Lung (tissue), 12 donors: ENCODE measurements around the gene CFAP221. TPM values are rescaled to one million over a fixed set of nuclear protein-coding genes. Genes with fewer than 3 reads are reported as not detected.

ENCODE experiments used
- ATAC-seq: fragments of 200-7000 bp; cut with Tn5 transposase; one replicate; pipeline ENCODE4 v1.9.1; 2020; ENCODE audit warnings: moderate number of reproducible peaks; ENCODE audit not compliant: insufficient read depth, low FRiP score
- DNase-seq, 3 donors: peaks; one replicate each; pipeline ENCODE4 v3.0.0-alpha.2; 2013 to 2017
- H3K27ac ChIP-seq, 2 donors: one replicate each; pipeline ENCODE4 v1.5.1; 2013; ENCODE audit warnings: mild to moderate bottlenecking in 2 of 2, moderate library complexity in 2 of 2, control low read depth in 1 of 2, inconsistent platforms in 1 of 2, low read depth in 1 of 2, low read length in 1 of 2
- H3K27me3 ChIP-seq, 3 donors: one replicate each; pipeline ENCODE4 v1.5.1; 2013; ENCODE audit warnings: low read length in 2 of 3; ENCODE audit not compliant: control insufficient read depth in 3 of 3, insufficient read depth in 3 of 3
- H3K36me3 ChIP-seq, 4 donors: one replicate each; pipeline ENCODE4 v1.5.1; 2013; ENCODE audit warnings: low read length in 4 of 4, mild to moderate bottlenecking in 1 of 4, moderate library complexity in 1 of 4; ENCODE audit not compliant: control insufficient read depth in 4 of 4, insufficient read depth in 4 of 4
- H3K4me1 ChIP-seq, 5 donors: one replicate each; pipeline ENCODE4 v1.5.1; 2013; ENCODE audit warnings: low read length in 5 of 5, mild to moderate bottlenecking in 2 of 5, moderate library complexity in 1 of 5; ENCODE audit not compliant: control insufficient read depth in 5 of 5, insufficient read depth in 5 of 5
- H3K4me3 ChIP-seq: one replicate; pipeline ENCODE4 v1.5.1; 2013; ENCODE audit warnings: mild to moderate bottlenecking, control low read depth, moderate library complexity
- H3K9ac ChIP-seq, 2 donors: one replicate each; pipeline ENCODE4 v1.5.1; 2013; ENCODE audit warnings: low read length in 2 of 2, control low read depth in 1 of 2; ENCODE audit not compliant: insufficient read depth in 1 of 2
- H3K9me3 ChIP-seq, 4 donors: one replicate each; pipeline ENCODE4 v1.5.1; 2013; ENCODE audit warnings: low read length in 3 of 4, mild to moderate bottlenecking in 1 of 4, moderate library complexity in 1 of 4; ENCODE audit not compliant: control insufficient read depth in 4 of 4, insufficient read depth in 3 of 4
- WGBS, 2 donors: extraction: QIAGEN DNeasy Blood & Tissue Kit; methylation state at CpG; one replicate each; pipeline ENCODE4 v1.1.7; 2013; 5-methylcytosine and 5-hydroxymethylcytosine counted together
- polyA plus RNA-seq, 2 donors: library from polyadenylated mRNA; stranded (reverse); fragments of 200-250 nt; gene quantifications; one replicate each; pipeline ENCODE4 v1.2.1, GENCODE V29; 2013
- total RNA-seq, 2 donors: library from RNA; depleted of rRNA in 1 of 2; stranded (reverse); fragments of >200 nt in 1 of 2; gene quantifications; one replicate each; pipeline ENCODE4 v1.2.1, GENCODE V29; 2014 to 2021
- TF ChIP-seq, protein P1 (sequence below): IDR thresholded peaks from 2 replicates; pipeline ENCODE4 v1.5.1; 2012; ENCODE audit warnings: mild to moderate bottlenecking; ENCODE audit errors: control extremely low read depth, extremely low read depth
- donor health status: control.
- donor health status: control.
- donor health status: Bipolar disorder and iron deficiency.
- donor health status: healthy.
- donor health status: DM: yes; HTN: yes; CAD: no.

The CFAP221 gene
- total and polyA plus RNA-seq, 4 donors, result 8.6 to 63.5 (median 29.3) TPM

DNA sequence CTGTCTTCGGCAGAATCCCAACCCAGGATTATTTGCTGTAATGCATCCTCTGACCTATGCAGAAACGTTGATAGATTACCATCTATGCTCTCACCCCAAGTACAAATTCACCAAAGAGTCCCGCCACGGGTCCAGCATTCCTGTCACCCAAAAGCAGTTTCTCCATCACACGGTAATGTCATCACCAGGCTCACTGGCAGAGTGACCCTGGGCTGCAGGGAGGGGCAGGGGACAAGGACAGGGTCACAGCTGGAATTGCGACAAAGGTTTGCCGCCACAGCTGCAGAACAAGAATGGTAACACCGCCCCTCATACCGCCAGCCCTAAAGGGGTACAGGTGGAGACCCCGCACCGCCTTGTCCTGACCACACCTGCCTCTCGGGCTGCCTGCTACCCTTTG is 94.0 kb downstream of the CFAP221 start:
- Histone ChIP-seq H3K36me3 (no peaks in the 10 kb centered on the region), H3K4me1 (peaks cover 0 to 15% (median 2%) of the 10 kb centered on the region in 5 donors), H3K27ac (no peak overlapping the region), H3K9ac (no peak overlapping the region), H3K27me3 (peaks cover 0 to 3% (median 0%) of the 10 kb centered on the region in 3 donors), H3K4me3 (no peak overlapping the region), H3K9me3 (peaks cover 0 to 2% (median 0%) of the 10 kb centered on the region in 4 donors)
- no peak for ATAC-seq
- 72 to 78% methylated on average over 12 of the region's 12 CpGs for WGBS, 2 donors
- TF ChIP-seq, protein P1, sequence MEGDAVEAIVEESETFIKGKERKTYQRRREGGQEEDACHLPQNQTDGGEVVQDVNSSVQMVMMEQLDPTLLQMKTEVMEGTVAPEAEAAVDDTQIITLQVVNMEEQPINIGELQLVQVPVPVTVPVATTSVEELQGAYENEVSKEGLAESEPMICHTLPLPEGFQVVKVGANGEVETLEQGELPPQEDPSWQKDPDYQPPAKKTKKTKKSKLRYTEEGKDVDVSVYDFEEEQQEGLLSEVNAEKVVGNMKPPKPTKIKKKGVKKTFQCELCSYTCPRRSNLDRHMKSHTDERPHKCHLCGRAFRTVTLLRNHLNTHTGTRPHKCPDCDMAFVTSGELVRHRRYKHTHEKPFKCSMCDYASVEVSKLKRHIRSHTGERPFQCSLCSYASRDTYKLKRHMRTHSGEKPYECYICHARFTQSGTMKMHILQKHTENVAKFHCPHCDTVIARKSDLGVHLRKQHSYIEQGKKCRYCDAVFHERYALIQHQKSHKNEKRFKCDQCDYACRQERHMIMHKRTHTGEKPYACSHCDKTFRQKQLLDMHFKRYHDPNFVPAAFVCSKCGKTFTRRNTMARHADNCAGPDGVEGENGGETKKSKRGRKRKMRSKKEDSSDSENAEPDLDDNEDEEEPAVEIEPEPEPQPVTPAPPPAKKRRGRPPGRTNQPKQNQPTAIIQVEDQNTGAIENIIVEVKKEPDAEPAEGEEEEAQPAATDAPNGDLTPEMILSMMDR, result no peak
- no peak for DNase-seq

DNA sequence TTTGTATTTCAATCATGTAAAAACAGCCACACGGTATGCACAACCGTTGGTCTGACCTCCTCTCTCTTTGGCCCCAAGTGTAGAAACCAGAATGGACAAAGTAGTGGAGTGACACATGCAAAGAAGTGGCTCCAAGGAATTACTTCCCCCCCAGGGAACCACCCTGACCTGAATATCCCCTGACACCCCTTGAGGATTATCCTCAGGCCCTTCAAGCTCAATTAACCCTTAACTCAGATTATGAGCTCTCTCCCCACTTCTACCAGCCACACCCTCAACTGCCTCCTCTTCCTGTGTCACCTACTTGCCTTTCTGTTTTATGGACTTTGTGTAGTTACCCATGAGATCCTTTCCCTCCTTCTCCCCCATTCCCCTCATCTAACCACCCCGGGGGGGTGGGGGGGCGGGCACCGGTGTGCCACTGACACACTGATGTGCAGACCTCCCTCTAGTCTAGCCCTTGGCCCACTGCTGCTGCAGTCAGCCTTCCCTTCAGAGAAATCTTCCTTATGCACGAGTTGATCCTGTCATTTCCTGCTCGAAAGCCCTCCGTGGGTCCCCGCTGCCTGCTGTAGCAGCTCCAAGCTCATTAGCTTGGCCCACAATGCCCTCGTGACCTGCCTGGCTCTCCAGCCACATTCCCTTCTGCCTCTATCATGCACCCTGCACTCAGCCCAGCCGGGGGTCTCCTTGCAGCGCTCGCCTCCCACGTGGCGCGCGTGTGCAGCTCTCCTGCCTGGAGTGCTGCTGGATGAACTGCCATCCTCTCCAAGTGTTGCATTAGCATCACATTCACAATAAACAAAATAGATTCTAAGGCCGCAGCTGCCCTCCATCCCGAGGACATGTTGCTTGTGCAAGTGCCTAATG is 94.7 kb downstream of the CFAP221 start:
- peaks cover 0 to 15% (median 2%) of the 10 kb centered on the region in 5 donors for H3K4me1 ChIP-seq
- H3K9ac ChIP-seq, result no peak overlapping the region
- peaks cover 0 to 3% (median 0%) of the 10 kb centered on the region in 3 donors for H3K27me3 ChIP-seq
- no peak overlapping the region for H3K4me3 ChIP-seq
- no peaks in the 10 kb centered on the region for H3K36me3 ChIP-seq
- TF ChIP-seq, protein P1, result no peak
- no peak overlapping the region for H3K27ac ChIP-seq
- no peaks in the 10 kb centered on the region for H3K9me3 ChIP-seq
- ATAC-seq, result no peak
- 55 to 62% methylated on average over 19 of the region's 19 CpGs for WGBS, 2 donors
- peak; percentile 87 to 93 (median 87) for DNase-seq

DNA sequence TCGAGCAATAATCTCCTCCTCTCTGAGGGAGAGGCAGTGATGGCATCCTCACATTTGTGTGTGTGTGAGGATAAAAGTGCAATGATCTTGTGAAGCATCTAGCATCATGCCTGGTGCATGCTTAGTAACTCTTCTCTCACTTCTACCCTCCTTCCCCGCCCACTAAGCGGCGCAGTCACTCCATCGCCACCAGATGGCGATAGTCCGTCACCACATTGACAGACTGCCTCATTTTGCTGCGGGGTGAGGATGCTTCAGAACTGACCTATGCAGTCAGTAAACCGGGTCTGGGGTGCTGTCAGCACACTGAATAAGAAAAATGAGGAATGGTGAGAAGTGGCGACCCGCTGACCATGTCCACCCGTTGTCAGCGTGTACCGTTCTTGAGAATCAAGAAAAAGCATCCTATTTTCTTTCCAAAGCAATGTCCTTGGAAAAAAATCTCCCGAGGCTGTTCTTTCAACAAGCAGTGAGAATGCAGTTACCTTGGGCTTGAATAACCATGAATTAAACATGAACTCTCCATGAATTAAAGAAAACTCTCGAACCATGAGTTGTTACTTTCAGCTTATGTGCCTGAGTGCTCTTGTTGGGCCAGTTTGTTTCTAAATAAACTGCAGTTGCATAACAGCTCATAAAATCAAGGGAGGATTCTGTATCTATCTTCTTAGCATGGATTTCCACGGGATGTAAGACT is 97.5 kb downstream of the CFAP221 start:
- no peak overlapping the region for H3K4me3 ChIP-seq
- TF ChIP-seq, protein P1, result peak; percentile 85

More for the DNA sequence above, 97.5 kb downstream of the CFAP221 start:
- Histone ChIP-seq H3K27me3 (peaks cover 0 to 3% (median 0%) of the 10 kb centered on the region in 3 donors), H3K9me3 (no peaks in the 10 kb centered on the region), H3K9ac (no peak overlapping the region), H3K27ac (no peak overlapping the region), H3K36me3 (no peaks in the 10 kb centered on the region), H3K4me1 (peaks cover 0 to 30% (median 5%) of the 10 kb centered on the region in 5 donors)
- ATAC-seq (peak; percentile 89), DNase-seq (peak; percentile 78 to 85 (median 83))
- 12 to 14% methylated on average over 17 of the region's 17 CpGs for WGBS, 2 donors
